Measurements from ENCODE around the gene ELMO1.

ELMO1 gene

DNA sequence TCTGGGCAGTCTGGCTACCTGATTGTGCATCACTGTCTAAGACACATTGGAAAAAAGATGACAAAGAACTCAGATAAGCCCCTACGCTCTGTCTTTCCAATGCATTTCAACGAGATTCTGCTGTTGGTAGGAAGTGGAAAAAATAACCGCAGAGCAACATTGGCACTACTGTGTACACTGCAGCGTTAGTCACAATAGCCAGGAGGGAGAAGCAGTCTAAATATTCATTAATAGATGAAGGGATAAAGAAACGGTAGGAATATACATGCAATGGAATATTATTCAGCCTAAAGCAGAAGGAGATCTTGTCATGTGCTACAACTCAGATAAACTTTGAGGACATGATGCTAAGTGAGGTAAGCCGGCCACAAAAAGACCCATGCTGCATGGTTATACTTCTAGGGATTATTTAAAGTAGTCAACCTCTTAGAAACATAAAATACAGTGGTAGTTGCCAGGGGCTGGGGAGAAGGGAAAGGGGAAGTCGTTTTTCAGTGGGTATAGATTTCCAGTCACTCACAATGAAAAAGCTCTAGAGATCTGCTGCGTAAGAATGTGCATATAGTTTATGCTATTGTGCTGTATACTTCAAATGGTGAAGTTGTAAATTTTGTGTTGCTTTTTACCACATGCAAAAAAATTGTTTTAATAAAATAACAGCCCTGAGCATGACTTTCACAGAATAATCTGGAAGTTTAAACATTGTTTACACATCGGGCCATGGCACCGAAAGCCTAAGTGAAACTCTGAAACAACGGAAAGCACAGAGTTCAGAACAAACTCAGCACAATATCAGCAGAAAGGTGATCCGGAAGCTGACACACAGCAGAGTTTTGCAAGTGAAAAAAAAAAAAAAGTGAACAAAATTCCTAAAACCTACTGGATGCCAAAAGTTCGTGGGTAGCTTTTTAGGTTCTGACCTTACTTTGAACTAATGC, 40.1 kb downstream of the ELMO1 start:
- Histone ChIP-seq H2AFZ (ENCODE audit: low read depth, low read length) (no peak overlapping the region), H3K9me3 (ENCODE audit: low read length) (peaks cover 7% of the 10 kb centered on the region), H3K4me3 (ENCODE audit: low read length) (no peak overlapping the region), H3K27me3 (ENCODE audit: insufficient read depth, low read length) (no peaks in the 10 kb centered on the region), H3K4me1 (ENCODE audit: insufficient read depth, low read length) (peaks cover 41% of the 10 kb centered on the region), H3K36me3 (ENCODE audit: insufficient read depth, low read length) (no peaks in the 10 kb centered on the region)

DNA sequence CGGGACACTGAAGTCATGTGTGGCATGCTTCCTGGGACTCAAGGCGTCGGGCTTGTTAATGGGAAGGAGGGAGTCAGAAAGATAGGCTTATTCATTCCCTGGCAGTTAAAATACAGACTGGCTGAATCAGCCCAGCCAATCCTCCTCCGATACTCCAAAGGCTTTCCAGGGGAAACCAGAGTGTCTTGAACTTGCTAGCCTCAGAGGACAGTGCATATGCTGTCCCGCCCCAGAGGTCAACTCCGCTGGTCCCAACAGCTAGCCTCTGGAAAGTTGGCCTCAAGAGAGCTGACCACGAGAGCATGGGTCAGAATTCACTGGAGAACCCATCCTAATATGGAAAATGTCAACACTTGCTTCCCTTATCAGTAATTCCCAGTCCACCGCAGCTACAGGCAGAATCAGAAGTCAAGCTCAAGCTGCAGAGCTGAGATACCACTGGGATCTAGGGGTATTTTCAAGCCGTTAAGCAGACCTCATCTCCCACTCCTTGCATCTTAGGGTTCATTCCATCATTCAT, 43.0 kb downstream of the ELMO1 start:
- no peaks in the 10 kb centered on the region for H3K27me3 ChIP-seq (ENCODE audit: insufficient read depth, low read length)
- no peak overlapping the region for H3K4me3 ChIP-seq (ENCODE audit: low read length)
- no peaks in the 10 kb centered on the region for H3K36me3 ChIP-seq (ENCODE audit: insufficient read depth, low read length)
- H2AFZ ChIP-seq (ENCODE audit: low read depth, low read length), result no peak overlapping the region
- H3K9me3 ChIP-seq (ENCODE audit: low read length), result no peaks in the 10 kb centered on the region
- H3K4me1 ChIP-seq (ENCODE audit: insufficient read depth, low read length), result peaks cover 37% of the 10 kb centered on the region

DNA sequence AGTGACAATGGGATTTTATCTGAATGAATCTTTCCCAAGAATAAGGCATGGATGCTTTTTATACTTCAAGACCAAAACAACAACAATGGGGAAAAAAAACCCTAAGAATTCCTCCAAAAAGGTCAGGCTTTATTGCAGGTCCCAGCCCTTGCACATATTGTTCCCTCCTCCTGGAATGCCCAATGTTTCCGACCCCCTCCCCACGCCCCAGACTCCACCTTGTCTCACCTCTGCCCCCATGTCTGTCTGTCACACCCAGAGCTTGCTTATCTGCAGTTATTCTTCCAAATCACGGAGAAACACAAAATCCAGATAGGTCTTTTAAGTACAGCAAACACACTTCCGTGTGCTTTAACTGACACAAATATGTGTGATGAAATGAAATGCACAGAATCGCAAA, 43.5 kb downstream of the ELMO1 start:
- H3K36me3 ChIP-seq (ENCODE audit: insufficient read depth, low read length), result no peaks in the 10 kb centered on the region
- no peaks in the 10 kb centered on the region for H3K9me3 ChIP-seq (ENCODE audit: low read length)
- H3K4me1 ChIP-seq (ENCODE audit: insufficient read depth, low read length), result peaks cover 34% of the 10 kb centered on the region
- H2AFZ ChIP-seq (ENCODE audit: low read depth, low read length), result no peak overlapping the region
- H3K4me3 ChIP-seq (ENCODE audit: low read length), result no peak overlapping the region
- H3K27me3 ChIP-seq (ENCODE audit: insufficient read depth, low read length), result no peaks in the 10 kb centered on the region

DNA sequence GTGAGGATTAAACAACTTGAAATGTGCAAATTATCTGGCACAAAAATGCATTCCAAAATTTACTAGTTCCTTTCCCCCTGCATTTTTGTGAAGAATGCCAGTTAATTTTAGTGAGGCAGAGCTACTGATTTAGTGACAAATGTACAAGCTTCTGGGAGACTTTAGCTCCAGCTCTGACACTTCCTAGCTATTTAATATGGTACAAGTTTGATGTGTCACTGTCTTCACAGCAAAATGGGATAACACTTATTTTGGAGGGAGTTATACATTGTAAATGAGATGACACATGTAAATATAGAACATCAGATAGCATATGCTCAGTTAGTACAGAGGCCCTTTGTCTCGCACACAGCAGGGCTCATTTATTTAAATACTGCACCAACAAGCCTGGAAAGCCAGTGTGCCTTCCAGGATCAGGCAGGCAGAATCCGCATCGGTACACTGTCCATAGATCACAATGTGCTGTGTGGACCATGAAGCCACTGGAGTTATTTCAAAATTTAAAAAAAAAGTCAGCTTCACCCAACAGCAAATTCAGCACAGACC, 48.7 kb downstream of the ELMO1 start:
- no peaks in the 10 kb centered on the region for H3K36me3 ChIP-seq (ENCODE audit: insufficient read depth, low read length)
- H3K27me3 ChIP-seq (ENCODE audit: insufficient read depth, low read length), result no peaks in the 10 kb centered on the region
- H2AFZ ChIP-seq (ENCODE audit: low read depth, low read length), result no peak overlapping the region
- no peak overlapping the region for H3K4me3 ChIP-seq (ENCODE audit: low read length)
- peaks cover 5% of the 10 kb centered on the region for H3K4me1 ChIP-seq (ENCODE audit: insufficient read depth, low read length)
- H3K9me3 ChIP-seq (ENCODE audit: low read length), result no peaks in the 10 kb centered on the region

DNA sequence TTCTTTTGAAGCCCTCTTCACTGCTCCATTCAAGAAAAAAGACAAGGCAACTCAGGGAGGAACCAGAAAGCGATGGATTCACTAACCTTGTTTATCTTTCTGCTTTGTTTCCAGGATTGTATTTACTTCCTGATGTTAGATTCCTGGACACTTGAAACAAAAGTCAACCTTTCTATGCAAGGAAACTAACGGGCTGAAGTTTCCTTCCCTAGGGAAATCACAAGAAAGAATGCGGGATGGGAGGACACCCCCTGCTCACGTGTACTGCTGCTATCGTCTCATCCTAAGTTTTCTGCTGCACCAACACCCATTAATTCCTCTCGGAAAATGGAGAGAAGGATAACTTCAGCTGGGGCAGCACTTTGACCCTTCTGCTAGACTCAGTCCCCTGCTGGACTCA, 50.3 kb downstream of the ELMO1 start:
- no peak overlapping the region for H2AFZ ChIP-seq (ENCODE audit: low read depth, low read length)
- H3K4me1 ChIP-seq (ENCODE audit: insufficient read depth, low read length), result no peaks in the 10 kb centered on the region
- H3K9me3 ChIP-seq (ENCODE audit: low read length), result no peaks in the 10 kb centered on the region
- no peaks in the 10 kb centered on the region for H3K27me3 ChIP-seq (ENCODE audit: insufficient read depth, low read length)
- no peak overlapping the region for H3K4me3 ChIP-seq (ENCODE audit: low read length)
- no peaks in the 10 kb centered on the region for H3K36me3 ChIP-seq (ENCODE audit: insufficient read depth, low read length)

DNA sequence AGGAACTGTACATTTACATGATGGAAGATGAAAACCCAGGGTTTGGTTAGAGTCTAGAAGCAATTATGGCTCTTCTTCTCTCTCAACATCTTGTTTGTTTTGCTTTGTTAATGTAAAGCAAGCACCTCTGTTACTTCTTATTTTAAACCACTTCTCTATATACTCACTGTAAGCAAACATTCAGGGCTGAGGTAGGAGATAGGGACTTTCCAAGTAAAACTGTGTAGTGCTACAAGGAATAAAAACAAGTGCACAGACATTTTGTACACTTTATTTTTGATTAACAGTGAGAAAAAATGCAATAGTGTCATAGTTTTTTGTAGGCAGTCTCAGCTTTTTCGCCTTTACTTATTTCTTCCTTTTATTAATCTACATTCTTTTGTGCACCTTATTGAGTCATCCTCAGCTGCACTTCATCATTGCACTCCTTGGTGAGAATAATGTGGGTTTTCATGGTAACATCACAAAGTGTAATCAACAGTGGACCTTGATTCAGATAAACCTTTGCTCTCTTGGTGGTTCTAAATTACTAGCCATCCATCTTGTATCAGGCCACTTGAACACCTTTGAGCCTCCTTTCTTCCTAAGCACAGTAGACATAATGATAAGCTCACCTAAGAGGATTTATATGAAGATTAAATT, 52.9 kb downstream of the ELMO1 start:
- no peaks in the 10 kb centered on the region for H3K36me3 ChIP-seq (ENCODE audit: insufficient read depth, low read length)
- H3K4me3 ChIP-seq (ENCODE audit: low read length), result no peak overlapping the region
- H3K4me1 ChIP-seq (ENCODE audit: insufficient read depth, low read length), result peaks cover 3% of the 10 kb centered on the region
- no peaks in the 10 kb centered on the region for H3K9me3 ChIP-seq (ENCODE audit: low read length)
- no peak overlapping the region for H2AFZ ChIP-seq (ENCODE audit: low read depth, low read length)
- no peaks in the 10 kb centered on the region for H3K27me3 ChIP-seq (ENCODE audit: insufficient read depth, low read length)

DNA sequence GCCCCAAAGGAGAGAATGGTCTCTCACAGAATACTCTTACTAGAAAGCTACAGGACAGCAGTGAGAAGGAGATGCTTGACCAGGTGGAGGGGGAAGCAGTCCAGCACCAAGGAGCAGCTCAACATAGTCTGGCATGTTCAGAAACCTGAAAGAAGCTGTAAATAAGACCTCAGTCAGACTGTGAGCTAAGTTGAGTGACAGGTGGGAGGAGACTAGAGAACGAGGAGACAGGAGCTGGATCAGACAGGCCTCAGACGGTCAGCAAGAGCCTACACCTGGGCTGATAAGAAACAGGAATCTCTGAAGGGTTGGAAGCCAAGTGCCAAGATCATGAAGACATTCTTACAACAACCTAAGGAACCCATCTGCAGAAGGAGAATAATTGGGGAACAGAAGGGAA, 54.5 kb downstream of the ELMO1 start:
- H3K4me1 ChIP-seq (ENCODE audit: insufficient read depth, low read length), result peaks cover 19% of the 10 kb centered on the region
- H3K36me3 ChIP-seq (ENCODE audit: insufficient read depth, low read length), result no peaks in the 10 kb centered on the region
- H3K4me3 ChIP-seq (ENCODE audit: low read length), result no peak overlapping the region
- no peaks in the 10 kb centered on the region for H3K27me3 ChIP-seq (ENCODE audit: insufficient read depth, low read length)
- H2AFZ ChIP-seq (ENCODE audit: low read depth, low read length), result no peak overlapping the region
- H3K9me3 ChIP-seq (ENCODE audit: low read length), result no peaks in the 10 kb centered on the region

DNA sequence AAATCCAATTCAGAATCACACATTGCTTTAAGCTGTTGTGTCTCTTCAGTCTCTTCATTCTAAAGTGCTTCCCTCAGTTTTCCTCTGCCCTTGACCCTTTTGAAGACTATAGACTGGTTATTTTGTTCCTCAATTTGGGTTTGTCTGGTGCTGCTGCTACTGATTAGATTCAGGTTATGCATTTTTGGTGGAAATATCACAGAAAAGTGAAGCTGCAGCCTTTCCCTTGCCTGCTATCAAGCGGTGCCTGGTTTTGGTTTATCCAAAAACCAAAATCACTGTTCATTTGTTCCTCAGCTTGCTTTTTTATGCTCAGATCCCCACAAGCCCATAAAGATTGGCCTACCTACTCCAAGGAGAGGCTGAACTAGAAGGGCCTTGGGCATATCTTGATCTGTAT, 55.2 kb downstream of the ELMO1 start:
- Histone ChIP-seq H3K27me3 (ENCODE audit: insufficient read depth, low read length) (no peaks in the 10 kb centered on the region), H2AFZ (ENCODE audit: low read depth, low read length) (no peak overlapping the region), H3K9me3 (ENCODE audit: low read length) (no peaks in the 10 kb centered on the region), H3K4me3 (ENCODE audit: low read length) (no peak overlapping the region), H3K36me3 (ENCODE audit: insufficient read depth, low read length) (no peaks in the 10 kb centered on the region), H3K4me1 (ENCODE audit: insufficient read depth, low read length) (peaks cover 23% of the 10 kb centered on the region)

DNA sequence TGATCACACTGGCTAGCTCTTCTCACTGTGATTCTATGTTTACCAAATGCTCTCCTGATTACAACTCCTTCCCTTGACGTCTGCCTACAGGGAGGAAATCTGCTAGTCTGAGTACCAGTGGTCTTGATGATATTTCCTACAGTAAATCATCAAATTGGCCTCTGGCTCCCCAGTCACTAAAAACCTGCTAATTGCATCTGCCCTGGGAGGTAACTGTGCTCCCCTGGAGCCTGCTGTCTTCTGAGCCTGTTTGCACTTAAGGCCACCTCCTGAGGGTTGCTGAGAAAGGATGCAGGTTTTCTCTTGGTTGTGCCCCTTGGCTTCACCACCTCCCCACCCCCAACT, 56.0 kb downstream of the ELMO1 start:
- Histone ChIP-seq H3K27me3 (ENCODE audit: insufficient read depth, low read length) (no peaks in the 10 kb centered on the region), H2AFZ (ENCODE audit: low read depth, low read length) (no peak overlapping the region), H3K4me3 (ENCODE audit: low read length) (no peak overlapping the region), H3K9me3 (ENCODE audit: low read length) (no peaks in the 10 kb centered on the region), H3K4me1 (ENCODE audit: insufficient read depth, low read length) (peaks cover 23% of the 10 kb centered on the region), H3K36me3 (ENCODE audit: insufficient read depth, low read length) (no peaks in the 10 kb centered on the region)

DNA sequence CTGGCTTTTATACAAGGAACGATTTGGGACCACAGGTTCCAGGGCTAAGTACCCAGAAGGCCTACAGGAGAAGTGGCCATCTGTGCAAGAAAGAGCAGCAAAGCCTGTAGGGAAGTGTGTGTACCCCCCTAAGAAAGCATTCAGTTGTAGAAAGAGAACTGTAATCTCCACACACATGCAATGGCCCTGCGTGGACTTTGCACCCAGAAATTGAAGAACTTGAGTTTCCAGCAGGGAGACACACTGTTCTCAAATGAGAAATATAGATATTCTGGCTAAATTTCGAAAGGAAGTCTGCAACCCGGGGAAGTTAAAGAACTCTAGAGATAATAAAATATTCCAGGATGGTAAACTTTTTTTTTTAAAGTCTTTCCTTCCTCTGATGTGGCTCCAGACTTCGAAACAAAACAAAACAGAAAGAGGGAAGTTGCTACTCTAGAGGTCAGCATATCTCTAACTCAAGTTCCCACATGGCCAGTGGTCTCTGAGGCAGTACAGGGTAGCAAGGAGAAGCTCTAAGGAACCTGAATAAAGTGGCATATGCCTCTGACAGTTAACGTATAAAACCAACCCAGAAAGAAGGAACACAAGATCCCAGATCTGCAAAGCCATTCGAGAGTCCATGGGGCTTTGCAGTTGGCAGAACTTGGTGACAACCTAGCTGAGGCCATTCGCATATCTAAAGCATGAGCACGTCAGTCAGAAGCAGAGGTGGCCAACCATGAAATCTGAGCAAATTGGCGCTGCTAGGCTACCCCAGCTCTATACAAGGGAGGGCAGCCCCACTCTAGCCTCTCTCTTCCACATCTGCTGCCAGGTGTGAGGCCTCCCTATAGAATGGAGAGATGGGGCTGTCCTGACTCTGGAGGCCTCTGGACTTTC, 56.6 kb downstream of the ELMO1 start:
- H2AFZ ChIP-seq (ENCODE audit: low read depth, low read length), result no peak overlapping the region
- H3K4me1 ChIP-seq (ENCODE audit: insufficient read depth, low read length), result peaks cover 23% of the 10 kb centered on the region
- H3K36me3 ChIP-seq (ENCODE audit: insufficient read depth, low read length), result no peaks in the 10 kb centered on the region
- H3K9me3 ChIP-seq (ENCODE audit: low read length), result no peaks in the 10 kb centered on the region
- H3K4me3 ChIP-seq (ENCODE audit: low read length), result no peak overlapping the region
- no peaks in the 10 kb centered on the region for H3K27me3 ChIP-seq (ENCODE audit: insufficient read depth, low read length)

DNA sequence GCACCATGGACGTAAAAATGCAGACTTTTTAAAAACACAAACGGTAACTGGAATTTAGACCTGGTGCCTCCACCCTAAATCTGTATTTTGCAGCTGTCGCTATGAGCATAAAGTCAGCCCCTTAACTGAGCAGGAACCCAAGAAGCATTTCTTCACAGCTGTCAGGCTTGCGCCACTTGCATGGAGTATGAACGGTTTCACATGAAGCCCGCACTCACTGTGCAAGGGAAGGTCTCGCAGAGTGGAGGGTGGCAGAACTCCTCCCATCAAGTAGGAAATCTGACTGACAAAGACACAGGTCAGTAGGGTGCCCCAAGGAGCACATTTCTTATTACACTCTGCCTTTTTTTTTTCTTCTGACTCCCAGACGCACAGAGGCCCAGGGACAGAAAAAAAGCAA, 58.5 kb downstream of the ELMO1 start:
- H3K27me3 ChIP-seq (ENCODE audit: insufficient read depth, low read length), result no peaks in the 10 kb centered on the region
- no peaks in the 10 kb centered on the region for H3K9me3 ChIP-seq (ENCODE audit: low read length)

DNA sequence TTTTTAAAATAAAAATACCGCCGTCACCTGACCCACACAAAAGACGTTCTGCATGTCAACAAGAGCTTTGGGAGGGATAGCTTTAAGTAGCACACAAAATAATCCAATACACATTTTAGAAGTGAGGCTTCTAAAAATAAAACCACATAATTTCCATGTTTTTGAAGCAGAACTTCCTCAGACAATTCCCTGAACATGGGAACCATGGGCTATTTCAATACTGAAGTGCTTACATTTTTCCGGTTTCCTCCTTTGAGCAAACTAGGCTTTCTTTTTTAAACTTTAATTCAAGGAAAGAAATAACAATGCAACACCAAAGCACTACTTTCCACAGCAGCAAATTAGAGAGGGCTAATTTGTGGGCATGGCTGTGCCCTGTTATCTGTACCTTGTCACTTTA, 59.9 kb downstream of the ELMO1 start:
- no peak overlapping the region for H3K4me3 ChIP-seq (ENCODE audit: low read length)
- no peak overlapping the region for H2AFZ ChIP-seq (ENCODE audit: low read depth, low read length)
- H3K4me1 ChIP-seq (ENCODE audit: insufficient read depth, low read length), result peaks cover 23% of the 10 kb centered on the region
- no peaks in the 10 kb centered on the region for H3K9me3 ChIP-seq (ENCODE audit: low read length)
- H3K27me3 ChIP-seq (ENCODE audit: insufficient read depth, low read length), result no peaks in the 10 kb centered on the region
- H3K36me3 ChIP-seq (ENCODE audit: insufficient read depth, low read length), result no peaks in the 10 kb centered on the region

More for the DNA sequence above, 58.5 kb downstream of the ELMO1 start:
- no peaks in the 10 kb centered on the region for H3K36me3 ChIP-seq (ENCODE audit: insufficient read depth, low read length)
- no peak overlapping the region for H3K4me3 ChIP-seq (ENCODE audit: low read length)
- H2AFZ ChIP-seq (ENCODE audit: low read depth, low read length), result no peak overlapping the region
- peaks cover 23% of the 10 kb centered on the region for H3K4me1 ChIP-seq (ENCODE audit: insufficient read depth, low read length)
